HG03521 (cell line): ENCODE results near the gene TCF23.
"Not testable (repeated sequence)": the region's sequence is repeated elsewhere in the genome, so short reads cannot be mapped to it uniquely, and the experiment has no call there.

Experiments used
- ATAC-seq: cut with Tn5 transposase; IDR thresholded peaks from one replicate; pipeline ENCODE4 v1.9.1; 2021; ENCODE audit warnings: mild to moderate bottlenecking, moderate library complexity; ENCODE audit not compliant: unreplicated experiment

The TCF23 gene

DNA sequence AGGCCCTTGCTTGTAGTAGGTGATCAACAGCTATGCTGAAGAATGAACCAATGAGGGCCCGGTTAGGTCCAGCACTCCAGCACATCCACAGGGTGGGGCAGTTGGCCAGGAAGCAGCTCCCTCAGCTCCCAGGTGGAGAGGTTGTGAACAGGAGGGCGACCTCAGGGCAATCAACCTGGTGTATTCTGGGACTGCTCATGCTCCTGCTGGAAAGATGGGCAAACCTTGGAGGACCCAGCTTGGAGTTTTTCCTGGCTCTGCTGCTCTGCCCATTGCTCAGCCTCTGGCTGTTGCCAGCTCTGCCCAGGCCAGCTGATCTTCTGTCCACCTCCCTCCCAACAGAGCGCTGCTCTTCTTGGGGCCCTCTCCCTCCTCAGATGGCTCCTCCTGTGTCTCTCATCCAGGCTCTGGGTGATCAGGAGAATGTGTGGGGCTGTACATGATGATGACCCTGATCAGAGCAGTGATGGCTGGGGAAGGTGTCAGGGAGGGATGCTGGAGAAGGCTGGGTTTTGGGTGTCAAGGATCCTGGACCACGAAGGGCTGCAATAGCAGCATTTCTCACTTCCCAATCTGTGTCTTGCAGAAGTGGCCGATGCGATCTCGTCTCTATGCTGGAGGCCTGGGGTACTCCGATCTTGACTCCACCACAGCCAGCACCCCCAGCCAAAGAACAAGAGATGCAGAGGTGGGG is 3.4 kb downstream of the TCF23 start:
- ATAC-seq = no peak

DNA sequence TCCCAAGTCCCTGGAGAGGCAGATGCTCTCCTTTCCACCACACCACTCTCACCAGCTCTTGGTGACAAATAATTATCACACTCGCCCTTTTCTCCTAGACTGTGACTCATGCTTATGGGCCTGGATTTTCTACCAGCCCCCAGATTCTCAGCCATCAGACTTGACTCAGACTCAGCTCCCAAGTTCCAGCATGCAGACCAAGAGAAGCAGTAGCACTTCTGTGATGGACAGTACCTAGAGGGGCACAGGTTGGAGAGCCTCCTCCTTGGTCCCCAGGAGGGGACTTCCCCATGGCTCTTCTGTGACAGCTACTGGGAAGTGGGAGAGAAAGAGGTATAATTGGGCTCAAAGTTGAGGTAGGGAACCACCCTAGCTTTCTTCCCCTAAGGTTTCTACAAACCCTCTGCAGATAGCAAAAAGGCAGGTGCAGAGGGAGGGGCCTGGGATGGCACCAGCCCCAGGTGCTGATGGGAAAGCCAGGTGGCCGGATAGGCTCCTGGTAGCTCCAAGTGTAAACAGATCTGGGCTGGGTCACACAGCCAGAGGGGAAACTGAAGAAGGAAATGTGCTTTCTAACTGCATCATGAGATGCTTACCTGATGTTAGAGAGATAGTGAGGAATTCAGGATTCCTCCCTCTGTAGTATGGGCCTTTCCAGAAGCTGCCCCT is 4.1 kb downstream of the TCF23 start:
- ATAC-seq = no peak

DNA sequence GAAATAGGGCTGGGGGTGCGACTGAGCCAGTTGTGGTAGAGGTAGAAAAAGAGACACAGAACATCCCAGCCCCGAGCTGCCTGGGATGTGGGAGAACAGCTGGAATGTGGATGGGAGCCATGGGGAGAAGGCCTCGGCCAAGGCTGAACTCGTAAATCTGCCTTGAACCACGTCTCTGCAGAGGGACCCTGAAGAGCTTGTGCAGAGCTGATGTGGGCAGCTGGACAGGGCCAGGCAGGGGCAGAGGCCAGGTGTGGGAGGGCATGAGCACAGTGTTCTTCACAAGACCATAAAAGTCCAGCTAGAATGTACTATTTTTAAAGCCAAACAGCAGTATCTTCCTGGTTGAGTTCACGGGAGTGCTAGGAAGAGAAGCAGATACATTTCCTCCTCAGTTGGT is 5.7 kb downstream of the TCF23 start:
- no peak for ATAC-seq

DNA sequence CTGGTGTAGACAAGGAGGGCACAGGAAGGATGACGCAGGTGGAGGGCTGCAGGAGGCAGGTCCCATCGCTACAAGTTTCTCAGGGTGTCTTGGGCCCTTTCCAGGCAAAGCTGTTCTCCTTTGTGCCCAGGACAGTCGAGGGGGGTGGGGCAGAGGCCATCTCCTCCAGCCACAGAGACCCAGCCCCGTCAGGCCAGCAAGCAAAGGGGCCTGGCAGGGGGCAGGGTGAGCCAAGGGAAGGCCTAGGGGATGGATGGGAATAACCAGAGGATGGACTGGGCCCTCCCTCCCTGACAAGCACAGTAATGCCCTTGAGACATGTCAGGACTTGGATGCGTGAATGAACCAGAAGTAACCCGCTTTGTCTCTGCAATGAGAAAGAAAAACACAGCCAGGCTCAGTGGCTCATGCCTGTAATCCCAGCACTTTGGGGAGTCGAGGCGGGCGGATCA is 6.3 kb downstream of the TCF23 start:
- no peak for ATAC-seq

DNA sequence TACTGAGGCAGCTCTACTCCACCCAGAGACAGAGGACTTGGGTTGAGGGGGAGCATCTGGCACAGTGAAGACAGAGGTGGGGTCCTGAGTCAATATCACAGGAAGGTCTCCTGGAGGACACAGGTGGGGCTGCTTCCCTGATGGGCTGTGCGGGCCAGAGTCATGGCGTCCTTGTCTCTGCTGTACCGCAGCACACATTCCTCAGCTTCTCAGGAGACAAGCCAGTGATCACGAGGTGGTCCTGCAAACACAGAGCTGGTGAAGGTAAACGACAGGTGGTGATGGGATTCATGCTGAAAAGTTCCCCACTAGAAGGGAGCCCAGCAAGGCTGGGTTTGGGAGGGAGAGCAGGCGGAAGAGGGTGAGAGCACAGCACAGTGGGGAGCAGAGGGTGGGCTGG is 9.7 kb downstream of the TCF23 start:
- no peak for ATAC-seq

DNA sequence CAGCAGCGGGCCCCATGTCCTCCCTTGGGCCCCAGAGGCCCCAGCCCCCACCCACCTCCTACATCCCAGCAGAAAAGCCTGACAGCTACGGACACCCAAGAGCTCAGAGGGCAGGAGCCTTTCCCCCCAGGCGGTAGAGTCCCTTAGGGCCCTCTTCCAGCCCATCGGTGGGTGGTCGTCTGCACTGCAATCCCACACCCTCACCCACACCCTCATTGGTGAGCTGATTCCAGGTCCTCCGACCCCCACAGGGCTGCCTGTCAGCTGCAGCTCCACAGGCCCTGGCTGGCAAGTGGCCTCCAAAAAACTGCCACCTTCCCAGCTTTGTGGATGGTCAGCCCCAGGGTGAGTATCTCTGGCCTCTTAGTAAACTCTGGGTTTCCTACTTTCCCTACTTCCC is 10.5 kb downstream of the TCF23 start:
- ATAC-seq = no peak

DNA sequence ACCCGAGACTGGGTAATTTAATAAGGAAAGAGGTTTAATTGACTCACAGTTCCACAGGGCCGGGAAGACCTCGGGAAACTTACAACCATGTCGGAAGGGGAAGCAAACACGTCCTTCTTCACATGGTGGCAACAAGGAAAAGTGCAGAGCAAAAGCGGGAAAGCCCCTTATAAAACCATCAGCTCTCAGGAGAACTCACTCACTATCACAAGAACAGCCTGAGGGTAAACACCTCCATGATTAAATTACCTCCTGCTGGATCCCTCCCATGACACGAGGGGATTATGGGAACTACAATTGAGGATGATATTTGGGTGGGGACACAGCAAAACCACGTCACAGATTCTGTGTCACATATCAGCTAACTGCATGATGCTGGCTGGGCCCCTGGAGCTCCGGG is 11.4 kb downstream of the TCF23 start:
- no peak for ATAC-seq

DNA sequence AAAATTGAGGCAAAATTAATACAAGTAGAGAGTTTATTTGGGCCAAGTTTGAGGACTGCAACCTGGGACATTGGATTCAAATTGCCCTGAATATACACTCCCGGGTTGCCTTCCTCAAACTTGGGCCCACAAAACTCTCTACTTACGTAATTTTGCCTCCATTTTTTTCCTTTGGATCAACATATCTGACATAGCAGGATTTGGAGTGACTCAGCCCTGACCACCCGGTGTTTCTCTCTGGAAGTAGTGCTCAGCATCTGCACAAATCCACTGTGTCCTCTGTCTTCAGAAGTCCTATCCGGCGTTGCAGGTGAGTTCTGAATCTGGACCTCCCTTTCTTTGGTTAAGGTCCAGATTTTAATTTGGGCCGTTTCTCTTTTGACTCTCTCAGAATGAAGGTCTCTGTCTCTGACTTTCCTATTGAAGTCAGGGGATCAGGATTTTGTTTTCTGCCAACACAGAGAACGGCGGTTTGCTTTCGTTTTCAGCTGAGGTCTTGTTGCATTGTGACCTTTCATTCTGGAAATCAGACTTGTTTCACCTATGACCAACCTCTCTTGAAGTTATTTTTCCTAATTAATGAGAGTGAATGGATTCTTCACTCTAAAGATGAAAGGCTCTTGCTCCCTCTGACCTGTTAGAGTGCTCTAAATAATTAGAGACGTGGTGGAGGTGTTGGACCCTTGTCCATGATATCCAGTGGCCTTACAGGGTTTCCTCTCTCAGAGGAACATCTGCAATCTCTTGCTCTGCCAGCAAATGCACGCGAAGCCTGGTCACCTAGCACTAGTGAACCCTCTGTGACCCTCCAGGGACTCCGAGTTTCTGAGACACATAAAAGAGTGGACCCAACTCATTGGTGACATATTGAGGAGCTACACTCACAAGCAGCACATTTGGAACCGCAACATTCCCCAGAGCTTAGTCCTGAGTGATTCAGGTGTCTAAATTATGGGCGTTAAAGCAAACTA is 13.6 kb downstream of the TCF23 start:
- no peak for ATAC-seq

DNA sequence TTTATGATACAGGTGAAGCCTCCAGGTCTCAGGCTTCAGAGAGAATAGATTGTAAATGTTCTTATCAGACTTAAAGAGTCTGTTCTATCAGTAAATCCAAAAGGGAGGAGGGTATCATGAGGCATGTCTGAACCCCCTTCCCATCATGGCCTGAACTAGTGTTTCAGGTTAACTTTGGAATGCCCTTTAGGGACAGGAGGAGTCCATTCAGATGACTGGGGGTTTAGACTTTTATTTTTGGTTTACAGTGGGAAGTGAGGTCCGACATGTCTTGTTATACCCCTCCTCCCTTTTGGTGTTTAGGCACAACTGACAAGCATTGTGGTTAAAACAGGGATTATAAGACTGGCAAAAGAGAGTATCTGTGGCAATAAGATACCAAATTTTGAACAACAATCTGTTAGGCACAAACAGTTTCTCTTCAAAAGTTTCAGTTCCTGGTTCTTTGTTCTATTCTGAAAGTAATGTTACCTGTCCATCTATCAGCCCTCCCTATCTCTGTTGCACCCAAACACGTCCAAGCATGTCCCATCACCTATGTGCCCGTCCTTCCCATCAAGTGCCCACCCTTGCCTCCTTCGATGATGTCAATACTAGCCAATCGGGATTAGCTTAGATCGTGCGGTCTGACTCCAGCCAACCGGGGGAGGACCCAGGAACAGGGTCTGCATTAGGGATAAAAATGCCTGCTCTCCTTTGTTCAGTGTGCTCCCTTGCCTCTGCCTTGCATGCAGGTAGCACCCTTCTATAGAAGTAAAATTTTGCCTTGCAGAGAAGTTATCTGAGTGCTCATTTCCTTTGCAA is 16.4 kb downstream of the TCF23 start:
- no peak for ATAC-seq

DNA sequence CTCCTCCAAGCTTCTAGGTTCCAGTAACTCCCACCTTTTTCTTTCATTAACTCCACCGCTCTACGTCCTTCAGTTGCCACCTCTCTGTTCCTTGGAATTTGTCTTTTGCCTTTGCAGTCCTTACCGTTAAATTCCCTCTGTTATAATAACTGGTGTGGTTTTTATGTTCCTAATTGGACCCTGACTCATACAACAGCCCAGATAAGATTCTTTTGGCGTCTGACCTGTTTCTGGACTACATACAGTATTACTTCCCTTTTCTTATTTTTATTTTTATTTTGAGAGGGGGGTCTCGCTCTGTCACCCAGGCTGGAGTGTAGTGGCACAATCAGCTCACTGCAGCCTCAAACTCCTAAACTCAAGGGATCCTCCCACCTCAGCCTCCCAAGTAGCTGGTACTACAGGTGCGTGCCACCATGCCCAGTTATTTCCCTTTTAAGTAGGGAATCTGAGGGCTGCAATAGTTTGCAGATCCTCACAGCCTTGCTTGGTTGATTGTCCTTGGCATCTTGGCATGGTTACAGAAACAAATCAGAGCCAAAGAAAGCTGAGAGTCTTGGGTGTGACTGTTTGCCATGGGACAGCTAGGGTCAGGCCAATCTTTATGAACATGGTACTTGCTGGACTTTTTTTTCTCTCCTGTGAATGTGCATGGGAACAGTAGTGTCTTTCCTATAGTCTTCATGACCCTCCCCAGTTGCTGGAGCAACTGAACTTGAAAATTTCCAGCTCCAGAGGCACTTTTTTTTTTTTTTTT is 22.0 kb downstream of the TCF23 start:
- ATAC-seq = no peak

DNA sequence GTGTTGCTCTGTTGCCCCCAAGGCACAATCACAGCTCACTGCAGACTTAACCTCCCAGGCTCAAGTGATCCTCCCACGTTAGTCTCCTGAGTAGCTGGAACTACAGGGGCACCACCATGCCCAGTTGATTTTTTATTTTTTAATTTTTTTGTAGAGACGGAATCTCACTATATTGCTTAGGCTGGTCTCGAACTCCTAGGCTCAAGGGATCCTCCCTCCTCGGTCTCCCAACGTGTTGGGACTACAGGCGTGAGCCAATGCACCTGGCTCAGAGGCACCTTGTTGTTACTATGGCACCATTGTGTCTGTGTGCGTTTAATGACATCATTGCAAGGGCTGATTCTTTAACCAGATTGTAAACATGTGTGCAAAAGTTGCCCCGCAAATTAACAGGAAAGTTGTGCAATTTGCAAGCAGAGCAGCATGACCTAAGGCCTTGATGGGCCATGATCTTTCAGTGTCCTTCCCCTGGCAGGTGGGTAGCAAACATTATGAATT is 22.6 kb downstream of the TCF23 start:
- ATAC-seq = no peak

DNA sequence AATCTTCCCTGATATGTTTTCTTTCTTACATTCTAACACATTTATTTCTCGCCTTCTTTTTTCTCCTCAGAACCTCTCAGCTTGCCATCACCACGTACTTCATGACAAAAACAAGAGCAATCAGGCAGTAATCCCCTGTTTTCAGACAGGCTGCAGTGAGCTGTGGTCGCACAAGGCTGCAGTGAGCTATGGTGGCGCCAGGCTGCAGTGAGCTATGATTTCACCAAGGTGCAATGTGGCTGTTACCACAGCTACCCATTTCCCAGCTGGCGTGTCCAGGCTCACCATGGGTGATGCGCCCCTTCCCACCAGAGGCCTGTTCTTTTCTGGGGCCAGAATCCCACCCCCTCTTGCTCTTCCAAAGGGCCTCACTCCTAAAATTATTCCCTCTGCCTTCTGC is 25.8 kb downstream of the TCF23 start:
- no peak for ATAC-seq

DNA sequence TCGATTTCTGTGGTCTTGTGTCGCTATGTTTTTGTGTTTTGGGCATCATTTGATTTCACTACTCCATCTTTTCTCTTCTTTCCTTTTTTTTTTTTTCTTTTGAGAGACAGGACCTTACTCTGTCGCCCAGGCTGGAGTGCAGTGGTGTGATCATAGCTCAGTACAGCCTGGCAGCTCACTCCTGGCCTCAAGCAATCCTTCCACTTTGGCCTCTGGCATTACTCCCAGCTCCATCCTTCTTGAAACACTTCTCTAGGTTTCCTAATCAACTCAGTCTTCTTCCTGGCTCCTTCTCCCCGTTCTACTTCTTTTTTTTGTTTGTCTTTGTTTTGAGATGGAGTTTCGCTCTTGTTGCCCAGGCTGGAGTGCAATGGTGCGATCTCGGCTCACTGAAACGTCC is 26.5 kb downstream of the TCF23 start:
- ATAC-seq = no peak

DNA sequence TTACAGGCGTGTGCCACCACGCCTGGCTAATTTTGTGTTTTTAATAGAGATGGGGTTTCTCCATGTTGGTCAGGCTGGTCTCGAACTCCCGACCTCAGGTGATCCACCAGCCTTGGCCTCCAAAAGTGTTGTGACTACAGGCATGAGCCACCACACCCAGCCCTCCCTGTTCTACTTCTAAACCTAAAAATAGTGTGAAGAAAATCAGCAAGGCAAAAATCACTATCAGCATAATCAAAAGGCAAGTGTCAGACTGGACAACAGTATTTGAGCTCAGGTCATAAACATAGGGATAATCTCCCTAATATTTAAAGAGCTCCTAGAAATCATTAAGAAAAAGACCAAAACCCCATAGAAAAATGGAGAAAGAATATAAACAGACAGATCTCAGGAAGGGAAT is 27.0 kb downstream of the TCF23 start:
- not testable (repeated sequence) for ATAC-seq

DNA sequence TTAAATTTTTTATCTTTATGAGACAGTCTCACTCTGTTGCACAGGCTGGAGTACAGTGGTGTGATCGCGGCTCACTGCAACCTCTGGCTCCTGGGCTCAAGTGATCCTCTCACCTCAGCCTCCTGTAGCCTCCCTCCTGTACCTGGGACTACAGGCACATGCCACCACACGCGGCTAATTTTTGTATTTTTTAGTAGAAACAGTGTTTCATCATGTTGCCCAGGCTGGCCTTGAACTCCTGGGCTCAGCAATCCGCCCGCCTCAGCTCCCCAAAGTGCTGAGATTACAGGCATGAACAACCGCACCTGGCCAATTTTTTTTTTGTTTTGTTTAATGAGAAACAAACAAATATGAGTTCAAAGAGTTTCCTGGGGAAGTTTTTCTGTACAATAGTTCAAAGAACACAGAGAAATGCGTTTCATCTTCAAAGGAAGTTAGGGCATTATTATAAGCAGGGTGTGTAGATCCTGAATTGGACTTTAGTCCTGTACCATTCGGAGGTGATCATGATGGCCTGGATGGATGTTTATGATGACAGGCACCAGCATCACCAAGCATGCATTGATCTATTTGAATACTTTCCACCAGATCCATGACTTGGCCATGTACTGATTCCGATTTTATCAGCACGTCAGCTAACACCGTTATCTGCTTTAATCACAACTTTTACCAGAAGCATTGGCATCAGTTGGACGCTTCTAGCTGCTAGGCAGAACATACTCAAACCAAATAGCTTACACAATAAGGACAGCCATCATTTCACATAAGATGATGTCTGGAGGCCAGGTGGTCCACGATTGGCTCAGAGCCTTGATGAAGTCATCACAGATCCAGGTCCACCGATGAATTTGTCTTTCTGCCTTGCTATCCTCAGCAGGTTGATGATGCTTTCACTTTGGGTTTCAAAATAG is 28.9 kb downstream of the TCF23 start:
- ATAC-seq = no peak

DNA sequence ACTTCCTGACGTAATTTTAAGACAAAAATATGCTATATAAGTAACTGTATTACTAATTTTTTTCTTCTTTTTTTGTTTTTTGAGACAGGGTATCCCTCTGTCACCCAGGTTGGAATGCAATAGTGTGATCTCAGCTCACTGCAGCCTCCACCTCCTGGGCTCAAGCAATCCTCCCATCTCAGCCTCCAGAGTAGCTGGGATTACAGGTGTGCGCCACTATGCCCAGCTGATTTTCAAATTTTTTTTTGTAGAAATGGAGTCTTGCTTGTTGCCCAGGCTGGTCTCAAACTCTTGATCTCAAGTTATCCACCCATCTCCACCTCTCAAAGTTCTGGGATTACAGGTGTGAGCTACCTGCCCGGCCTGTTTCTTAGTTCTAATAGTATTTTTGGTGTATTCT is 29.7 kb downstream of the TCF23 start:
- no peak for ATAC-seq

DNA sequence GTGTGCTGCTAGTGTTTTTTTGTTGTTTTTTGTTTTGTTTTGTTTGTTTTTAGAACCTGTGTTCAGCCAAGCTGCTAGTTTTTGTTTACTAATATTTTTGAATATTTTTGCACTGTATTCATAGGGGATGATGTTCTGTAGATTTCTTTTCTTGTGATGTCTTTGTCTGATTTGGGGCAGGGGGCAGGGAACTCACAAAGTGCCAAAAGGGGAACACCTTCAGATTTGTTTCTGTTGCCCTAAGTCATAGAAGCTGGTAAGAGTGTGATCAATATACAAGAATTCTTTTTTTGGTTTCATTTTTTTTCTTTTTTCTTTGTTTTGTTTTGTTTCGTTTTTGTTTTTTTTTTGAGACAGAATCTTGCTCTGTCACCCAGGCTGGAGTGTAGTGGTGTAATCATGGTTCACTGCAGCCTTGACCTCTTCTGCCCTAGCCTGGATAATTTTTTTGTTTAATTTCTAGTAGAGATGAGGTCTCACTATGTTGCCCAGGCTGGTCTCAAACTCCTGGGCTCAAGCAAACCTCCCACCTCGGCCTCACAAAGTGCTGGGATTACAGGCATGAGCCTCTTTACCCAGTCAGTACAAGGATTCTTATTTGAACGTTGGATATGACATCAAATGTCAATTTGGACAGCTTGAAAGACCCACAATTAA is 30.7 kb downstream of the TCF23 start:
- no peak for ATAC-seq

DNA sequence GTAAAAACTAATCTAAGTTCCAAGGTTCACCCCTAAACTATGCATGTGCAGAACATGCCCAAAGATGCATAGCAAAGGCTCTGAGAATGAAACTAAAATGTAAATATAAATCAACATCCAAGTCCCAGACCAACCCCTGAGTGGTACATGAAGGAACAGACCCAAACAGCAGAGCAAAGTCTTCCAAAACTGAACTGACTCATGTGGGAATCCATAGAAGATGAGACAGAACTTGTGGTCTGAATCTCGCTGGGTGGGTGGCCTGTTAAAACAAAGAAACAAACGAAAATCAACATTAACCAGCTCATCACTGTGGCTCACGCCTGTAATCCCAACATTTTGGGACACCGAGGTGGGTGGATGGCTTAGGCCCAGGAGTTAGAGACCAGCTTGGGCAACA is 33.5 kb downstream of the TCF23 start:
- ATAC-seq = no peak
